SJCRH30 (cell line): ENCODE data around the gene FRYL. TPM values are rescaled to one million over a fixed set of nuclear protein-coding genes. Genes with fewer than 3 reads are reported as not detected.
A peak's percentile ranks its signal among the peaks of the same experiment; 100 is the strongest.
"Not testable (repeated sequence)": the region's sequence is repeated elsewhere in the genome, so short reads cannot be mapped to it uniquely, and the experiment has no call there.

Experiments used
- DNase-seq, 2 experiments: peaks; one replicate each; pipeline ENCODE4 v3.0.0-alpha.2; 2015 to 2020
- H3K27ac ChIP-seq: fragments of 250-450 bp; sonication (Bioruptor Pico); 2 replicates; pipeline ENCODE4 v1.5.1; 2020; ENCODE audit warnings: mild to moderate bottlenecking, moderate library complexity
- H3K27me3 ChIP-seq: fragments of 250-450 bp; sonication (Bioruptor Pico); 2 replicates; pipeline ENCODE4 v1.5.1; 2020; ENCODE audit warnings: mild to moderate bottlenecking, moderate library complexity
- H3K36me3 ChIP-seq: fragments of 250-450 bp; sonication (Bioruptor Pico); 2 replicates; pipeline ENCODE4 v1.5.1; 2020; ENCODE audit warnings: mild to moderate bottlenecking, moderate library complexity
- H3K4me1 ChIP-seq: fragments of 250-450 bp; sonication (Bioruptor Pico); 2 replicates; pipeline ENCODE4 v1.5.1; 2020; ENCODE audit warnings: mild to moderate bottlenecking, moderate library complexity
- H3K4me3 ChIP-seq: fragments of 250-450 bp; sonication (Bioruptor Pico); 2 replicates; pipeline ENCODE4 v1.5.1; 2020; ENCODE audit warnings: mild to moderate bottlenecking, moderate library complexity
- H3K9me3 ChIP-seq: fragments of 250-450 bp; sonication (Bioruptor Pico); replicated peaks from 2 replicates; pipeline ENCODE4 v1.5.1; 2020; ENCODE audit warnings: mild to moderate bottlenecking, moderate library complexity
- total RNA-seq: library from RNA; depleted of rRNA; stranded (reverse); fragments of >200 nt; shearing (Covaris generic); gene quantifications from 2 replicates; pipeline ENCODE4 v1.2.3, GENCODE V29; 2014; rRNA removed

FRYL gene
- total RNA-seq, 1 experiment from 2014 or later, result 67.7 TPM

- DNase-seq, result no peak
- Histone ChIP-seq H3K4me3 (no peak overlapping the region), H3K27me3 (no peaks in the 10 kb centered on the region), H3K36me3 (no peaks in the 10 kb centered on the region), H3K27ac (no peak overlapping the region), H3K4me1 (peaks cover 4% of the 10 kb centered on the region; the same call in 1 of the 2 replicates), H3K9me3 (no peaks in the 10 kb centered on the region)
These were observed 309.9 kb downstream of the FRYL start for GRCh38 chr4:48470137-48470536.

GRCh38 chr4:48467891-48468290, 312.2 kb downstream of the FRYL start:
- Histone ChIP-seq H3K9me3 (no peaks in the 10 kb centered on the region), H3K36me3 (no peaks in the 10 kb centered on the region), H3K27me3 (no peaks in the 10 kb centered on the region), H3K4me3 (no peak overlapping the region), H3K4me1 (no peaks in the 10 kb centered on the region; the same call in 1 of the 2 replicates), H3K27ac (no peak overlapping the region)
- no peak for DNase-seq

GRCh38 chr4:48467442-48467841, 312.6 kb downstream of the FRYL start:
- Histone ChIP-seq H3K36me3 (no peaks in the 10 kb centered on the region), H3K4me1 (no peaks in the 10 kb centered on the region; the same call in 1 of the 2 replicates), H3K27me3 (no peaks in the 10 kb centered on the region), H3K27ac (no peak overlapping the region), H3K4me3 (no peak overlapping the region), H3K9me3 (no peaks in the 10 kb centered on the region)
- DNase-seq, result peak; percentile 17 to 27

GRCh38 chr4:48462363-48462762, 317.7 kb downstream of the FRYL start:
- Histone ChIP-seq H3K27me3 (no peaks in the 10 kb centered on the region), H3K4me1 (no peaks in the 10 kb centered on the region), H3K27ac (no peak overlapping the region), H3K36me3 (no peaks in the 10 kb centered on the region), H3K9me3 (no peaks in the 10 kb centered on the region), H3K4me3 (no peak overlapping the region)
- no peak for DNase-seq

- Histone ChIP-seq H3K27me3 (no peaks in the 10 kb centered on the region), H3K4me1 (no peaks in the 10 kb centered on the region), H3K27ac (no peak overlapping the region), H3K36me3 (no peaks in the 10 kb centered on the region), H3K4me3 (no peak overlapping the region), H3K9me3 (no peaks in the 10 kb centered on the region)
- DNase-seq, result no peak
These were observed 319.1 kb downstream of the FRYL start for GRCh38 chr4:48461000-48461399.

- DNase-seq, result no peak
- Histone ChIP-seq H3K27ac (no peak overlapping the region), H3K9me3 (no peaks in the 10 kb centered on the region), H3K4me1 (no peaks in the 10 kb centered on the region), H3K36me3 (no peaks in the 10 kb centered on the region), H3K4me3 (no peak overlapping the region), H3K27me3 (no peaks in the 10 kb centered on the region)
These were observed 325.5 kb downstream of the FRYL start for GRCh38 chr4:48454591-48454990.

GRCh38 chr4:48451656-48452055, 328.4 kb downstream of the FRYL start:
- H3K4me1 ChIP-seq, H3K36me3 ChIP-seq, H3K9me3 ChIP-seq, H3K27me3 ChIP-seq, H3K4me3 ChIP-seq, DNase-seq, H3K27ac ChIP-seq: not testable (repeated sequence)

GRCh38 chr4:48450740-48451139, 329.3 kb downstream of the FRYL start:
- Histone ChIP-seq H3K27me3 (no peaks in the 10 kb centered on the region), H3K36me3 (no peaks in the 10 kb centered on the region), H3K4me3 (no peak overlapping the region), H3K4me1 (no peaks in the 10 kb centered on the region), H3K27ac (no peak overlapping the region), H3K9me3 (no peaks in the 10 kb centered on the region)
- no peak for DNase-seq

GRCh38 chr4:48449151-48449550, 330.9 kb downstream of the FRYL start:
- Histone ChIP-seq H3K4me3 (no peak overlapping the region), H3K27ac (no peak overlapping the region), H3K36me3 (no peaks in the 10 kb centered on the region), H3K9me3 (no peaks in the 10 kb centered on the region), H3K4me1 (no peaks in the 10 kb centered on the region), H3K27me3 (no peaks in the 10 kb centered on the region)
- DNase-seq, result no peak

Other genes with a start within 250 kb of the FRYL start
- 168 and 181 TPM in 2 replicates for gene OCIAD1, start 50.8 kb upstream of the FRYL start, total RNA-seq
- gene OCIAD2, start 126.5 kb upstream of the FRYL start, total RNA-seq, result 61.2 and 68.7 TPM in 2 replicates
- gene CWH43, start 206.0 kb upstream of the FRYL start, total RNA-seq, result not detected in 2 replicates